ENCODE data around the gene RPS27L.

RPS27L gene

DNA sequence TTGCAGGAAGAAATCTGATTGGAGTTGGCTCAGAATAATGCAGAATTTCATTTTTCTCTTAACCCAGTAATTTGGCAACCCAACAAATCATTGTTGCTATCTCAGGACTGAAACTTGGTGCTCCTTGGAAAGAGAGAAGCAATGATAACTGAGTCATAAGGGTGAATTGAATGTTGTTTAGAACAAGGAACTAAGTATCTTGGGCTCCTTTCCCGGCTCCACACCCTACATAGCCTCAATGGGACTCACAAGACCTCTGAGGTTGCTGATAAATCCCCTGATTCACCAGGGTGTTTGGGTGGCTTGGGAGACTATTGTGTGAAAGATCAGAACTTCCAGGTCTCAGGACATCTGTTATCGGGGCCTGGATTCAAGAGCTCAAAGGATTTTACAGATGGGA lies 24.4 kb upstream of the RPS27L start:
- Histone ChIP-seq H3K9me3 (no peaks in the 10 kb centered on the region), H3K4me3 (ENCODE audit: low read depth, low read length) (no peak overlapping the region), H3K36me3 (no peaks in the 10 kb centered on the region), H3K4me1 (peaks cover 3% of the 10 kb centered on the region; the same call in 1 of the 2 replicates), H3K27me3 (no peaks in the 10 kb centered on the region)
- DNase-seq = no peak
- TF ChIP-seq, protein P1, sequence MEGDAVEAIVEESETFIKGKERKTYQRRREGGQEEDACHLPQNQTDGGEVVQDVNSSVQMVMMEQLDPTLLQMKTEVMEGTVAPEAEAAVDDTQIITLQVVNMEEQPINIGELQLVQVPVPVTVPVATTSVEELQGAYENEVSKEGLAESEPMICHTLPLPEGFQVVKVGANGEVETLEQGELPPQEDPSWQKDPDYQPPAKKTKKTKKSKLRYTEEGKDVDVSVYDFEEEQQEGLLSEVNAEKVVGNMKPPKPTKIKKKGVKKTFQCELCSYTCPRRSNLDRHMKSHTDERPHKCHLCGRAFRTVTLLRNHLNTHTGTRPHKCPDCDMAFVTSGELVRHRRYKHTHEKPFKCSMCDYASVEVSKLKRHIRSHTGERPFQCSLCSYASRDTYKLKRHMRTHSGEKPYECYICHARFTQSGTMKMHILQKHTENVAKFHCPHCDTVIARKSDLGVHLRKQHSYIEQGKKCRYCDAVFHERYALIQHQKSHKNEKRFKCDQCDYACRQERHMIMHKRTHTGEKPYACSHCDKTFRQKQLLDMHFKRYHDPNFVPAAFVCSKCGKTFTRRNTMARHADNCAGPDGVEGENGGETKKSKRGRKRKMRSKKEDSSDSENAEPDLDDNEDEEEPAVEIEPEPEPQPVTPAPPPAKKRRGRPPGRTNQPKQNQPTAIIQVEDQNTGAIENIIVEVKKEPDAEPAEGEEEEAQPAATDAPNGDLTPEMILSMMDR (IDR thresholded peaks at IDR 0.05; ENCODE audit: low read depth, low read length) = no peak

DNA sequence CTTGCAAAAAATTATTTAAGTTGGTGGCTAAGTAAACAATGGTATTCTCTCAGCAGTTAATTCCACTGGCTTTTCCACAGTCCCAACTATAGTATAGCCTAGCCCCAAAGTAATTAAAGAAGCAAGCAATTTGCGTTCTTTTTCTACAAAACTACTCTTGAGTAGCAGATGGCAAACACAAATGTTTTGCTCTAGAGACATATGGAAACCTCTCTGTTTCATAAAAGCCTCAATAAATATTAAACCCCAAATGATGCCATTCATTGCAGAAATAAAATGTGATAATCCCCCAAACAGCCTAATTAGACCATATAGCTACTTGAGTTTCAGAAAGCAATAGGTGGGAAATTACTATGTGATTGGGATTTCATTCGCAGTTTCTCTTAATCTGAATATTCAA lies 23.5 kb upstream of the RPS27L start:
- Histone ChIP-seq H3K9me3 (no peaks in the 10 kb centered on the region), H3K36me3 (no peaks in the 10 kb centered on the region), H3K27me3 (no peaks in the 10 kb centered on the region), H3K4me1 (peaks cover 3% of the 10 kb centered on the region; the same call in 1 of the 2 replicates), H3K4me3 (ENCODE audit: low read depth, low read length) (no peak overlapping the region)
- no peak for DNase-seq
- TF ChIP-seq, protein P1 (IDR thresholded peaks at IDR 0.05; ENCODE audit: low read depth, low read length) = no peak

DNA sequence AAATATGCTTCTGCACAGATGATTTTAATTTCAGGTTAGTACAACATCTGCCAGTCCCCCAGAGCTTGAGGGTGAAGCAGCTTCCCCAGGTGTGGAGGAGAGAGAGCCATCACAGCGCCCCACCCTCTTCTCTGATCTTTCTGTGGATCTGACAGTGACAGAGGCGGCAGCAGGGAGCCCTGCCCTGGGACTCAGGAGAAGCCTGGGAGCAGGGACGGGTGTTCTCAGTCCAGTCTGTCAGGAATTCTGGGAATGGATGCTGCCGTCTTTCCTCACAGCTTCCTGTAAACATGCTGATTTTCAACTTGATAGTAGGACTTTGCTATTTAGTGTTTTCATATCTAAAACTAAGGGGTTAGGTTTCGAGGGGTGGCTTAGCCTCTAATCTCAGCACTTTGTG lies 20.8 kb upstream of the RPS27L start:
- no peaks in the 10 kb centered on the region for H3K4me1 ChIP-seq
- no peaks in the 10 kb centered on the region for H3K27me3 ChIP-seq
- DNase-seq = no peak
- TF ChIP-seq, protein P1 (IDR thresholded peaks at IDR 0.05; ENCODE audit: low read depth, low read length) = no peak
- H3K9me3 ChIP-seq = no peaks in the 10 kb centered on the region
- H3K4me3 ChIP-seq (ENCODE audit: low read depth, low read length) = no peak overlapping the region
- no peaks in the 10 kb centered on the region for H3K36me3 ChIP-seq

DNA sequence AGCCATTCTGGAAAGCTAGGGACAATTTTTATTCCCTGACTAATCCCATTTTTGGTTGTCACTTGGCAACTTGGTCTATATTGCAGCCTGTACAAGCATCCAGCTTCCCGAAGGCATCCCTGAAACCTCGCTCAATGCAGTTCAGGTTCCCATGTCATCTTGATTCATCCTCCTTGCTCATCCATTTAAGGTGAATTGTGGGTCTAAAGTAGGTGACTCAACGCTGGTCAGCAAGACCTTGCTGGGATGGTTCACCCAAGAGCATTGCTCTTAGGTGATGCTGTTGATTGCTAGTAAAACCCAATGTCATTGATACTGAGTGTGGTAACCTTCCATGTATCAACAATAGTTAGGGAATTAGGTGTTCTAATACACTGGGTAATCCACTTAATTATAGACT lies 19.0 kb upstream of the RPS27L start:
- TF ChIP-seq, protein P1 (IDR thresholded peaks at IDR 0.05; ENCODE audit: low read depth, low read length) = no peak
- no peaks in the 10 kb centered on the region for H3K36me3 ChIP-seq
- no peaks in the 10 kb centered on the region for H3K27me3 ChIP-seq
- DNase-seq = no peak
- H3K4me3 ChIP-seq (ENCODE audit: low read depth, low read length) = no peak overlapping the region
- no peaks in the 10 kb centered on the region for H3K4me1 ChIP-seq
- no peaks in the 10 kb centered on the region for H3K9me3 ChIP-seq

DNA sequence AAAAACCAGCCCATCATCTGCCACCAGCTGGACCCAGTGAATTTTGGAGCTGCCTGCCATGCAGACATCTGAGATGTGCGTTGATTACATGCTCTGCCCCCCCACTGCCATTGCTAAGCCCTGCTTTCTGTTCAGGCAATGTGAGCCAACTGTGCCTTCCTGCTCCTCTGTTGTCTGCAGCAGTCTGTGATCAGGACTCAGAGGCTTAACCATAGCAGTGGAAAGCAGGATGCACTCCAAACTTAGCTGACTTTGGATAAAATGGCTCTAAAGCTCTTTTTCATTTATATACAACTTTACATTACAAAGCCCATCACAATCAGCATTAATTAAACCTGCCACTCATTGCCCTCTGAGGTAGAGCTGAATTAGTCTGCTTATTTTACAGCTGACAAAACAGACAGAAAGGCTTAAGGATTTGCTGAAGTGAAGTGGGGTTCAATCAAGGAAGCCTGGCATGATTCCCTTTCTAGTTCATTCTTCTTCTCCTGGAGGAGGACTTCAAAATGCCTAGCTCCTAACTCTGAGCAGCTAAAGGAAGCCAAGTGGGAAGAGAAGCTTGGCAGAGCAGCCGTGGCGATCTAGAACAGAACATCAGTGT lies 15.7 kb upstream of the RPS27L start:
- H3K36me3 ChIP-seq = no peaks in the 10 kb centered on the region
- TF ChIP-seq, protein P1 (IDR thresholded peaks at IDR 0.05; ENCODE audit: low read depth, low read length) = no peak

DNA sequence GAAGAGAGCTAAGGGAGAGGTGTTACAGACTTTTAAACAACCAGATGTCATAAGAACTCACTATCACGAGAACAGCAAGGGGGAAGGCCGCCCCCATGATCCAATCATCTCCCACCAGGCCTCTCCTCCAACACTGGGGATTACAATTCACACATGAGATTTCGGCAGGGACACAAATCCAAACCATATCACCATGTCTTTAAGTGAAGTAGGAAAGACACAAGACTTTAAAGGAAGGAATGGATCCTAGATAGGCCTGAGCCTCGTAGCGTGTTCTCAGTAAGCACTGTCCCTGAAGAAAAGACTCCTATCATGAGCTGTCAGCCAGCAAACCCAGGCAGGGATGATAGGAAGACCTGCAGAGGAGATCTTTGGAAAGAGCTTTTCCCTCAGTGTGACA lies 15.1 kb upstream of the RPS27L start:
- DNase-seq = no peak
- Histone ChIP-seq H3K9me3 (no peaks in the 10 kb centered on the region), H3K27me3 (no peaks in the 10 kb centered on the region), H3K4me3 (ENCODE audit: low read depth, low read length) (no peak overlapping the region), H3K4me1 (no peaks in the 10 kb centered on the region), H3K36me3 (no peaks in the 10 kb centered on the region)
- TF ChIP-seq, protein P1 (IDR thresholded peaks at IDR 0.05; ENCODE audit: low read depth, low read length) = no peak

More for the DNA sequence above, 15.7 kb upstream of the RPS27L start:
- Histone ChIP-seq H3K4me1 (no peaks in the 10 kb centered on the region), H3K27me3 (no peaks in the 10 kb centered on the region), H3K9me3 (no peaks in the 10 kb centered on the region), H3K4me3 (ENCODE audit: low read depth, low read length) (no peak overlapping the region)
- DNase-seq = no peak
